Measurements from ENCODE around the gene HAND2. TPM values are rescaled to one million over a fixed set of nuclear protein-coding genes. Genes with fewer than 3 reads are reported as not detected.

HAND2 gene
- total RNA-seq, 1 donor from 2014 or later, result 8.6 TPM

DNA sequence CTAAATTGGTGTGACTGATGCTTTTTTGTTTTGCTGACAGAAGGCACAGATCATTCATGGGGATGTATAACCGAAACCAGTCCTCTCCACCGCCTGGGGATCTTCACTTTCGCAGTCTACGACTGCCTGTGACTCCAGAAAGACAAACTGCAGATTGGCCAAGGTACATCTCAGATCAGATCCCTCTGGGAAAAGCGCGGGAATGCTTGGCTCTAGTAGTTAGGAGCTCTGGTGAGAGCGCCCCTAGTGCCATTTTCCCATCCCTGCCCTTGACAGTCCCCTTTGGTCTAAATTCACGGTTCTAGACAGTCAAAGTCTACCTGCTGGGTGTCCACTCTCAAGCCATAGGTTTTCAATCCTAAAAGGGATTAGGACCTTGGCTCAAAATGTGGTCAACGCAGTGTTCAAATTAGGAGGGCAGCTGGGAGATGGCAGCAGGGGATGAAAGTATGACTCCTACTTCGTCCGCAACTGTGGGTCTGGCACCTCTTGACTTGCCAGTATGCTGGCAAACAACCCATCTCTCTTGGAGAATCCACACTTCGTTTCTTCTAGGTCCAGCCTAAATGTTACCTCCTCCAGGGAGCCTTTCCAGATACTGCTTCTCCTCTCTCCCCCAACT, 6.9 kb upstream of the HAND2 start:
- no peak for DNase-seq (ENCODE audit: low read depth, low spot score)

DNA sequence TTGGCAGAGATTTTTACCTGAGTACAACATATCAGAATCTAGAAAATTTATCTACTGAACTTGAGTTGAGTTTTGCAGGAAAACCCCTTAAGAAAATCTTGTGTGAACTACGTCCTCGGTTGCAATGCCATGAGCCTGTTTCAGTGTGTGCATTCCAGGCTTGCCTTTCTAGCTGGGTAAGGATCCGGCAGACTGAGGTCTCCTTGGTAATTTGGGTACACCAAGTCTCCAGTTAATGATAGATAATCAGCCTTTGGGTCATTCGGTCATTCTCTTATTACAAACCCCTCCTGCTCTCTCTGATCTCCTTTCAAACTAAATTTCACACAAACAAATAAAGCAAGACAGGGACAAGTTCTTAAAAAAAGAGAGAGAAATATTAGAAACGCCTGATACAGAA, 5.9 kb upstream of the HAND2 start:
- DNase-seq (ENCODE audit: low read depth, low spot score), result no peak

- DNase-seq (ENCODE audit: low read depth, low spot score), result no peak
These were observed 5.3 kb upstream of the HAND2 start for GRCh38 chr4:173535165-173535902.

DNA sequence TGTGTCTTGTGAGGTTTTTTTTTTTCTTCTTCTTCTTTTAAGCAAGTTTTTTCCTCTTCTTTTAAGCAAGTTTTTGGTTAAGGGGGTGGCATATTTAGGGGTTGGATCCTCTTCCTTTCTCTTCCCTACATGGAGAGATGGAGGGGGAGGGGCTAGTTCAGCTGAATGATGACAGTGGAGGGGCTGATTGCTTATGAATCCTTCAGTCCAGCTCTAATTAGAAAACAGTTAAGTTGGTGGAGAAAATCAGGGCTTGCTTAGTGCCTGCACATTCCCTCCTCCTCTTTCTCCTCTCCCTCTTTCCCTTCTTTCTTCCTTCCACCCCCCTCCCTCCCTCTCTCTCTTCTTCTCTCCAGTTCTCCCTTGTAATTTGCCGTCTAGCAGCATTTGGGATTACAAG, 4.4 kb upstream of the HAND2 start:
- no peak for DNase-seq (ENCODE audit: low read depth, low spot score)

DNA sequence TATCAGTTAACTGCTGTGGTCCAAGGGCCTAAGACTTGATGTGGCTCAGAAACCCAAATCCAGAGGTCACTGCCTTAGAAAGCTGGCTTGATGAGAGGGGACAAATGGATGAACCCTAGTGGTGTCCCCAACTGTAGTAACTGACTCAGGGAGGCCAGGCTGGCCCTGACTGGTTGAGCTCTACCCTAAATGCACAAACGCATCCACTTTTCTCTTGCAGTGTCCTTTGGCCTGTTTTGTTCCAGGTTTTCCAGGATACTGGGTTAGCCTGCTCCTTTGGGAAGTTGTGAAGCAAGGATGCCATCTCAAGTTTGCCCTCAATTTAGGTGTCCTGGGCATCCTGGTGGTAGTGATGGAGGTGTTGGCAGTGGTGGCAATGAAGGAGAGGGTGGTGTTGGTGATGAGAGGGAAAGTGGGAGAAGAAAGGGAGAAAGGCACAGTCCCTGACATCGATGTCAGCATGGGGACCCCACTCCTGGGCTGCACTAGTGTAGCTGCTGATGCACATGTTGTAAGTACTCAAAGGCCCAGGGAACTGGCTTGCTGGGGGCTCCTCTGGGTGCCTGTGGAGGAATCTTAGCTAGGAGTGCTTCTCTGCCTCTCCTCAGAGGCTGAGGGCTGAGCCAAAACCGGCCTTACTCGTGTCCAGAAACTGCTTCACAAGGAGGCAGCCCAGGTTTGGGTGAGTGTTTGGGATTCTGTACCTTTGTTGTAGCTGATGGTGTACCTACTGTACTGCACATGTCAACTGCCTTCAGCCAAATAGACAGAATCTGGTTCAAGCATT, 2.9 kb upstream of the HAND2 start:
- DNase-seq (ENCODE audit: low read depth, low spot score), result no peak

DNA sequence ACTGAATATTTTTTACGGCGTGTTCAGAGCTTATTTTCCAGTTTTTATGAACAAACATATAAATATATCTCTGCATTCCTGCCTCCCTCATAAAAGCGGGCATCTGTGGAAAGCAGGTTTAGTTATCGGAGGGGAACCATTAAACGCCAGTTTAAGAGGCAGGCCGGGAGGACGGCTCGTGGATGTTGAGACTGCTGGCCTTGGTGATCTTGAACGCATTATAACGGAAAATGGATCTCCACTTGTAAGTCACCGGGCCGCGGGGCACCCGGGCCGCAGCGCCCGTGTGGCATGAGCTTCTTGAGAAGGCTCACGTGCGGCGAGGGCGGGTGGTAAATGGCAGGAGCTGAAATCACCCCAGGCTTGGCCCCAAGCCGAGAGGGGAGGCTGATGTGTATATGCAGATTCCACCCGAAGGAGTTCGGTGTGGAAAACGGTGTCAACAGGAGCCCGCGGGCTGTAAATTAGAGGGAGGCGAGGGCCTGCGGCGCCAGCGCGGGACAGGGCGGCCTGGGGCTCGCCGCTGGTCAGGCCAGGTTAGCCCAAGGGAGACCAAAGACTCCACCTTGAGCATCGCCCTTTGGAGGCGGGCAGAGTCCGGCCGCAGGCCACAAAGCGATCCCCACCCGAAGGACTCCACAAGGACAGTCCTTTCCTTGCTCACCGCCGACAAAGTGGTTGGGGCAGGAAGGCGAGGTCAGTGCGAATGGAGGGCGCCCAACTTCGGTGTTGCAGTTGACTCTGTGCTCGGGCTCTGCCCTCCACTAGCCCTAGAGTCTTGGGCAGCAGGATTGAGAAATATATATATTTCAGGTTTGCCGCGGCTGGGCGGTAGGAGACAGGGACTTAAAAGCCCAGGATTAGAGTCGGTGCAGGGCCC, 1.3 kb upstream of the HAND2 start:
- DNase-seq (ENCODE audit: low read depth, low spot score), result no peak

DNA sequence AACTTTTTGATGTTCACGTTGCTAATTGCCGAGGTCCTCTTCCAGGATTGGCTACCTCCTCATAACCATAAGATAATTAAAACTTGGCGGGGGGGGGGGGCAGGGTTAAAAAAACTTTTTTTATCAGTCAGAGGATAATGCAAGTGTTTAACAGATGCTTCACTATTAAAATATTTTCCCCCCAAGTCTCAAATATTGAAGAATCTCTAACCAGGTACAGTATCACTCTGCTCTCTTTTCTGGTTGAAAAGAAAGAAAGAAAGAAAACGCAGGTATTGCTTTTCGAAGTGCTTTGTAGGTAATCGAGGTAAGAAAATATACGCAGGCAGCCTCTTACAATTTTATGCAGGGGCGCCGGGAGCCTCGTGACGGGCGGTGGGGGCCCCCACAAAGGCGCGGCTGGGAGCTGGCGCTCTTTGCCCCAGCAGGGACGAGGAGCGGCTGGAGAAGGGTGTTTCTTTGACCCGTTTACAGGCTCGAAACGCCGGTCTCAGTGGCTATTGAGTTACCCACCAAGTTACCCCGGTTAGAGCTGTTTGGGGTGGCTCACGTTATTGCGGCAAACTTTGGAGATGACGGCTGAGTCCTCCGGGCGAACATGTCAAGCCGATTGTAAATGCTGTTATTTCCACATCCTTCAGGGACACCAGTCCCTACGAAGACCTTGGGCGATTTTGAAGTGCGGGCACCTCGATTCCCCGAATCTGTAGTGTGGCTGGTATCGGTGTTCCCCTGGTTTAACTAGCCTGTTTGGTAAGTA, 477 bp upstream of the HAND2 start:
- DNase-seq (ENCODE audit: low read depth, low spot score), result no peak

- no peak for DNase-seq (ENCODE audit: low read depth, low spot score)
These were observed 1.4 kb downstream of the HAND2 start for GRCh38 chr4:173528378-173529321.

- DNase-seq (ENCODE audit: low read depth, low spot score), result no peak
These were observed 2.7 kb downstream of the HAND2 start for GRCh38 chr4:173527103-173527891.

DNA sequence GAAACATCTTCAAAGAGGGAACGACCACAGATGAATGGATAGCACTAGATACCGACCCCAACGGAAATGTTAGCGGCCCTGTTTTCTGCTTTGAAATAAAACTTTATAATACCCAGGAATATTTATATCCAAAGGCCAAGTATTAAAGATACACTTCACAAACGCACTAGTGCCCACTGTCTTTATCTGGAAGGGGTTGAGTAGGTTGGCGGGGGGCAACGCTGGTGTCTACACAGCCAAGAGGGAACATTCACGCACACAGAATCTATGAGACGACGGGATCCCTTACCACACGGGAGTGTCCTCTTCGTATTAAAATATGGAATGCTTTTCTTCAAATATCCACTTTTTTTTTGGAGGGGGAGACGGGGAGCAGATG, 3.3 kb downstream of the HAND2 start:
- no peak for DNase-seq (ENCODE audit: low read depth, low spot score)

- no peak for DNase-seq (ENCODE audit: low read depth, low spot score)
These were observed 4.0 kb downstream of the HAND2 start for GRCh38 chr4:173526027-173526482.

DNA sequence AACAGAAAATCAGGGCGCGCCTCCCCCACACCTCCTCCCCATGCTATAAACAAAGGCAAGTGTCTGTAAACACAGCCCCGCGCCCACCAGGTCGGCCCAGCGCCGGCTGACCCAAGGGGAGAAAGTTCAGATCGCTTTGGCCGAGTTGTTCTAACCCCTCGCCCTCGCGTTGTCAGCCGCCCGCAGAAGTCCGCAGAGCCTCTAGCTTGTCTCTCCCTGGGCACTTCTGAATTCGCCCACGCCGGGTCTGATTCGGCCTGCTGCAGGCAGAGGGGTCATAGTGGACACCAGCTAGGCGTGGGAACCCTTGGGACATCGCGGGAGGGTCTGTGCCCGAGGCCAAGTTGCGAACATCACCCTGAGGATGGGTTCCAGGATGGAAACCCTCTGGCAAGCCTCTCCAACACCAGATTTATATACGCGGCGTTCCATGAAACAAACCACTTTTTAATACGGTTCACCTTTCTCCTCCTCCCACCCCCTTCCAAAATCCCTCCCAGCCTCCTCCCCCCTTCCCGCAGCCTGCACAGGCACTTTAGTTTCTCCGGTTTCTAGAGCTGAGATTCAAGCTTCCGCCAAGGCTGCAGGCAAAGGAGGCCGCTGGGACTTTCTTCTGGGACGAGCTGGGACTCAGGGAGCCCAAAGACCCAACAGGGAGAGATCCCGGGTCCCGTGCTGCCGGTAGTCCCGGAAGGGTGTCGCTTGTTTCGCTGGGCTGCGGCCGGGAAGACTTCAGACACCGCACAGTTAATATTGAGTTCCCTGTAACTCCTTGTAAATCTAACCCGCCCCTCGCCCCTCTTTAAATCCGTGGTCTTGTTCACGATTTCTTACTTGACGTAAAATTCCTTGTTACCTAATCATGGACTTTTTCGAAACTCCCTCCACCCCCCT, 4.7 kb downstream of the HAND2 start:
- no peak for DNase-seq (ENCODE audit: low read depth, low spot score)

DNA sequence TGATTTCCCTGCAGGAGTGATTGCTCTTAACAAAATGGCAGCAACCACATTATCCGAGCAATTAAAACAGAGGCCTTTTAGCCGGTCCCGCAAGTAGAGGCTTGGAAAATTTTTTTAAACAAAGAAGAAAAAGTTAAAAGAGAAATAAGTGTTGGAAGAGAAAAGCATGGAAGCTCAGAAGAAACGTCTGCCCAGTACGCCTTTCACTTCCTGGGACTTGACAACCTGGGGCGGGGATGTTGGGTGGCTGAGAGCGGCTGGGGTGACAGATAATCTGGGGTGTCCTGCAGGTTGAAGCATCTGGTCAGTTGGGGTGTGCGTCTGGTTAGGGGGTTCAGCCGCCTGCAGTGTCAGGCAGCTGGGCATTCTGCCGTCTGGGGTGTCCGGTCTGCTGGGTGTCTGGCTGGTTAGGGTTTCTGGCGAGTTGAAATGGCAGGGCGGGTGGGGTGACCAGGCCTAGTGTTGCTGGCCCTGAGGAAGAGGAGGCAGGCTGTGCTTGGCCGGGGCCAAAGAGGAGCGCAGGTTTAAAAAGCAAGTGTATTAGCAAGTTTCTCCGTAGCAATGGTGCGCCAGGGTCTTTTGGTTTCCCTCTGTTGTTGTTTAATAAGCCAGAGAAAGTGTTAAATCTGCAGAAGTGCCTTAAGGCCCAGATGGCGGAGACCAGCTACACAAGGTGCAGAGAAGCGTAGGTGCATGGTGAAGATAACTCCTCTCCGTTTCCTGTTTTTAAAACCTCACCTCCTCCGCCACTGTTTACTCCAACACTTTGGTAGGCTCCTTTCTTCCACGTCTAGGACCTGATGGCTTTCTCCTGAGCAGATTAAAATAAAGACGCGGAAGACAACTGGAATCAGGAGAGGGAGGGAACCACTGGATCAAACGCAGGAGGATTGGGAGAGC, 5.6 kb downstream of the HAND2 start:
- DNase-seq (ENCODE audit: low read depth, low spot score), result no peak

GRCh38 chr4:173522951-173523395, 7.1 kb downstream of the HAND2 start:
- DNase-seq (ENCODE audit: low read depth, low spot score), result no peak

DNA sequence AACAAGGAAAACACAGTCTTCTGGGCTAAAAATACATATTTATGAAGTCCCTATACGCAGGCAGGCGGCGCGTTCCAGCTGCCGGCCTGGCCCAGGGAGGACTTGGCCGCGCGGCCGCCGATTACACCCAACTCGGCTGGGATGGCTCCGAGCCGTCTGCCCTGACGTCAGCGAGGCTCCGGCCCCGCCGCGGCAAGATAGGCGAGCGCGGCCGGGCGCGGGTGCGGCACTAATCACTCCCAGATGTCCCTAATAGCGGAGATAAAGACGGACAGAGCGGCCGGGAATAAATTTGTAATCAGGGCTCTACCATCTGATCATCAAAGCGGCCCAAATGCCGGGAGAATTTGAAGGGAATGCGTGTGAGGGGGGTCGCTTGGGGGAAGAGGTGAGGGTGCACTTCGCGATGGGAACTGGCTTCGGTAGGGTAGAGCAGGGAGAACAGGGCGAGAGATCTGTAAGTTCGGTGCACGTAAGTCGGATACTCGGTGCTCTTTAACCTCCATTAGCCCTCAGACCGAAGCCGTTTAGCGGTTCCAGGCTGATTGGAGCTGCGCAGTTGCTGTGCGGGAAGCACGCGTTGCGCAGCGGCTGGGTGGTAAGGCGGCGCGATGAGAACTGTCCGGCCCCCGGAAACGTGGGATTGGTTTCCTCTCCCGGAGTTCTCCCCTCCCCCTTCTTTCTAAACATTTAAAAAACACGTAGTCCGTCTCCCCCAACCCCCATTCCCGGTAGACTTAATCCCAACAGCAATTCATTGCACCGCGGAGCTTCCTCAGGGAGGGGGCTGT, 7.7 kb downstream of the HAND2 start:
- no peak for DNase-seq (ENCODE audit: low read depth, low spot score)

Measured in pulmonary artery endothelial cell (primary cell).